IMR-90 (cell line): ENCODE measurements around the gene CINP. TPM values are rescaled to one million over a fixed set of nuclear protein-coding genes. Genes with fewer than 3 reads are reported as not detected.

Experiments used
- ATAC-seq: fragments of 200-7000 bp; cut with Tn5 transposase; 2 replicates; pipeline ENCODE4 v1.9.1; 2020; ENCODE audit warnings: low read depth, mild to moderate bottlenecking, moderate library complexity
- BruUV-seq: library from RNA; stranded (reverse); fragments of 400-500 nt; replicated peaks from 2 replicates; lab custom pipeline; 2021; lab: Mats Ljungman, UMichigan
- CTCF ChIA-PET: fragments of 300-600 bp; formaldehyde crosslinking; extraction: SDS; loops from one replicate; lab custom pipeline; 2021; ENCODE audit warnings: antibody characterized with exemption; lab: Yijun Ruan, JAX
- POLR2A ChIA-PET: fragments of 300-600 bp; sonication (Branson Sonifier 250); formaldehyde crosslinking; loops from one replicate; lab custom pipeline; 2022; ENCODE audit warnings: antibody characterized with exemption; ENCODE audit not compliant: unreplicated experiment; lab: Charles Lee
- DNase-seq: peaks from one replicate; pipeline ENCODE4 v3.0.0; 2013
- H2AFZ ChIP-seq: replicated peaks from 2 replicates; pipeline ENCODE3; 2013; ENCODE audit warnings: low read length, mild to moderate bottlenecking; ENCODE audit not compliant: poor library complexity
- H2AK5ac ChIP-seq: 2 replicates; pipeline ENCODE4 v1.6.1; 2013; ENCODE audit warnings: low read depth, low read length, inconsistent platforms
- H2AK9ac ChIP-seq: replicated peaks from 2 replicates; pipeline ENCODE3; 2013; ENCODE audit warnings: mild to moderate bottlenecking, low read depth, low read length, moderate library complexity; ENCODE audit not compliant: poor library complexity
- H2BK120ac ChIP-seq: 2 replicates; pipeline ENCODE4 v1.6.1; 2013; ENCODE audit warnings: low read depth, low read length, inconsistent platforms
- H2BK15ac ChIP-seq: 3 replicates; pipeline ENCODE4 v1.6.1; 2013; ENCODE audit warnings: low read depth, low read length, inconsistent platforms
- H2BK20ac ChIP-seq: 2 replicates; pipeline ENCODE4 v1.6.1; 2013; ENCODE audit warnings: low read depth, mild to moderate bottlenecking, inconsistent platforms, low read length, moderate library complexity
- H2BK5ac ChIP-seq: 2 replicates; pipeline ENCODE4 v1.6.1; 2013; ENCODE audit warnings: mild to moderate bottlenecking, low read depth, low read length, inconsistent platforms; ENCODE audit not compliant: poor library complexity, severe bottlenecking
- H3K14ac ChIP-seq: replicated peaks from 2 replicates; pipeline ENCODE4 v1.6.1; 2013; ENCODE audit warnings: low read depth, low read length, inconsistent platforms
- H3K18ac ChIP-seq: 2 replicates; pipeline ENCODE4 v1.6.1; 2013; ENCODE audit warnings: low read depth, low read length, control low read depth
- H3K23ac ChIP-seq: 2 replicates; pipeline ENCODE4 v1.6.1; 2013; ENCODE audit warnings: low read depth, low read length, inconsistent platforms
- H3K27ac ChIP-seq: 2 replicates; pipeline ENCODE4 v1.5.1; 2013; ENCODE audit warnings: mild to moderate bottlenecking, control low read depth, low read length; ENCODE audit not compliant: insufficient read depth
- H3K27me3 ChIP-seq: 2 replicates; pipeline ENCODE4 v1.6.1; 2013; ENCODE audit warnings: low read length; ENCODE audit not compliant: control insufficient read depth, insufficient read depth
- H3K36me3 ChIP-seq: 2 replicates; pipeline ENCODE4 v1.6.1; 2013; ENCODE audit warnings: low read length, mixed read lengths; ENCODE audit not compliant: control insufficient read depth, insufficient read depth
- H3K4ac ChIP-seq: 2 replicates; pipeline ENCODE4 v1.6.1; 2013; ENCODE audit warnings: low read depth, low read length, inconsistent platforms
- H3K4me1 ChIP-seq: 2 replicates; pipeline ENCODE4 v1.6.1; 2013; ENCODE audit warnings: low read length, mixed read lengths; ENCODE audit not compliant: control insufficient read depth, insufficient read depth
- H3K4me2 ChIP-seq: 2 replicates; pipeline ENCODE4 v1.6.1; 2013; ENCODE audit warnings: low read depth, mild to moderate bottlenecking, control low read depth, low read length, moderate library complexity
- H3K4me3 ChIP-seq: 2 replicates; pipeline ENCODE4 v1.5.1; 2013; ENCODE audit warnings: low read depth, mild to moderate bottlenecking, control low read depth, low read length, moderate library complexity; ENCODE audit not compliant: insufficient read depth
- H3K56ac ChIP-seq: 2 replicates; pipeline ENCODE4 v1.6.1; 2013; ENCODE audit warnings: low read length, inconsistent platforms; ENCODE audit not compliant: insufficient read depth; ENCODE audit errors: extremely low read depth
- H3K79me1 ChIP-seq, 2 experiments: 2 replicates each; pipeline ENCODE4 v1.6.1; 2013; ENCODE audit warnings: low read length in 2 of 2, inconsistent platforms in 1 of 2, low read depth in 1 of 2
- H3K9ac ChIP-seq: 2 replicates; pipeline ENCODE4 v1.6.1; 2013; ENCODE audit warnings: low read depth, low read length, control low read depth
- H3K9me1 ChIP-seq: 2 replicates; pipeline ENCODE4 v1.6.1; 2013; ENCODE audit warnings: low read length, inconsistent platforms; ENCODE audit not compliant: insufficient read depth
- H3K9me3 ChIP-seq: 2 replicates; pipeline ENCODE4 v1.6.1; 2013; ENCODE audit warnings: low read length; ENCODE audit not compliant: control insufficient read depth, insufficient read depth
- H4K20me1 ChIP-seq: 2 replicates; pipeline ENCODE4 v1.6.1; 2013; ENCODE audit warnings: low read length, inconsistent platforms; ENCODE audit not compliant: insufficient read depth
- H4K5ac ChIP-seq: 2 replicates; pipeline ENCODE4 v1.6.1; 2013; ENCODE audit warnings: mild to moderate bottlenecking, low read depth, low read length, control low read depth
- H4K8ac ChIP-seq, 2 experiments: 2 replicates each; pipeline ENCODE4 v1.6.1; 2013; ENCODE audit warnings: low read depth in 2 of 2, low read length in 2 of 2, control low read depth in 1 of 2, inconsistent platforms in 1 of 2
- H4K91ac ChIP-seq: 2 replicates; pipeline ENCODE4 v1.6.1; 2013; ENCODE audit warnings: low read depth, low read length, inconsistent platforms; ENCODE audit not compliant: insufficient read depth
- MAZ ChIP-seq: IDR thresholded peaks from 2 replicates; pipeline ENCODE4 v1.6.1; 2012; ENCODE audit warnings: low read depth, mild to moderate bottlenecking, low read length, improper control_type of control experiment, moderate library complexity, borderline replicate concordance
- MXI1 ChIP-seq: IDR thresholded peaks from 2 replicates; pipeline ENCODE4 v1.6.1; 2012; ENCODE audit warnings: low read depth, mild to moderate bottlenecking, low read length, moderate library complexity, borderline replicate concordance
- RCOR1 ChIP-seq: IDR thresholded peaks from 2 replicates; pipeline ENCODE4 v1.6.1; 2012; ENCODE audit warnings: mild to moderate bottlenecking, low read length, improper control_type of control experiment; ENCODE audit not compliant: insufficient replicate concordance
- RFX5 ChIP-seq: IDR thresholded peaks from 2 replicates; pipeline ENCODE4 v1.8.0; 2012; ENCODE audit warnings: low read depth, mild to moderate bottlenecking, low read length, moderate library complexity
- SMC3 ChIP-seq: fragments of 150-350 bp; IDR thresholded peaks from 2 replicates; pipeline ENCODE4 v1.6.1; 2016; ENCODE audit warnings: low read depth, mild to moderate bottlenecking, antibody characterized with exemption, low read length, moderate library complexity
- WGBS, 2 experiments: methylation state at CpG; one replicate each; pipeline versions ENCODE4 v1.1.5 to v1.1.7; 2013; ENCODE audit warnings: missing lambda C conversion rate in 2 of 2; ENCODE audit not compliant: insufficient read length in 1 of 2; ENCODE audit errors: extremely low coverage in 2 of 2; 5-methylcytosine and 5-hydroxymethylcytosine counted together
- dilution Hi-C: fragments of 300-500 bp; cut with HindIII; formaldehyde crosslinking; loops from one replicate; pipeline ENCODE4 v1.14.3; 2018; ENCODE audit warnings: low sequenced_read_pairs; ENCODE audit not compliant: unreplicated experiment
- in situ Hi-C: fragments of 300-500 bp; cut with MboI; formaldehyde crosslinking; loops from 3 replicates; pipeline ENCODE4 v1.14.3; 2019; ENCODE audit warnings: low sequenced_read_pairs, inconsistent platforms, mixed read lengths
- intact Hi-C: fragments of 100-400 bp; cut with micrococcal nuclease; formaldehyde crosslinking; loops from 2 replicates; pipeline ENCODE4 v1.10.0; 2022
- polyA plus RNA-seq, 3 experiments: library from polyadenylated mRNA; depleted of rRNA; stranded (reverse); fragments of >200 nt; gene quantifications; 2 replicates each; pipeline ENCODE4 v1.2.3, GENCODE V29; 2012; ENCODE audit warnings: low replicate concordance in 1 of 3
- total RNA-seq: library from RNA; depleted of rRNA; stranded (reverse); fragments of >200 nt; gene quantifications from 2 replicates; pipeline ENCODE4 v1.2.3, GENCODE V29; 2012

Gene CINP
- total and polyA plus RNA-seq, 2 of the 4 experiments (the other 2 are of a cell fraction) = 41.9 to 56.4 TPM

DNA sequence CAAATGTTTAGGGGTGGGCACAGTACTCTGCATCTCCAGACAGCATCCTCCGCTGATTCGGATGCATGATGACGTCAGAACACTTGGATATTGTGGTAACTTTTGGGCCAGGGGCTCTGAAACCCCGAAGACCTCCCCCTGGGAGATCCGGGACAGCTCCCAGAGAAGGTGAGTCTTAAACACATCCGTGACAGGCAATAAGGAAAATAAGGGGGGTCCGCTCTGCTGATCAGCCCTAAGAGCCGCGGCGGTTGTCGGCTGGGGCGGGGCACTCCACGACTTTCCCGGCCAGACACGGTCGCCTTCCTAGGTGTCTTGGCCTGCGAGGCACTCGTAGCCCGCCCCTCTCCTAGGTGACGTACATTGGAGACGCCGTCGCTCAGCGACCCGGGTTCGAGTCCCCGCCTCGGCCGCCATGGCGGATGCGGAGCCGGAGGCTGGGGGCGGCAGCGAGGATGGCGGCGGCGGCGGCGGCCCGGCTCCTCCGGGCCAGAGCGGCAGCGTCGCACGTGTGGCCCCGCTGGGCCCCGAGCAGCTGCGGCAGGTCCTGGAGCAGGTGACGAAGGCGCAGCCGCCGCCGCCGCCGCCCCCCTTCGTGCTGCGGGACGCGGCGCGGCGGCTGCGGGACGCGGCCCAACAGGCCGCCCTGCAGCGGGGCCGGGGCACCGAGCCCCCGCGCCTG lies 43.2 kb downstream of the CINP start, which contains the start of gene ZNF839:
ZNF839 (plus strand) TSS at position 396 of the 682 bp plus-strand sequence; CDS start at position 416, 20 bp downstream.
- Histone ChIP-seq H3K27me3 (no peaks in the 10 kb centered on the region), H2BK15ac (peak within 1 kb of the TSS; percentile 75; the same call in 2 of the 3 replicates), H3K14ac (peak within 1 kb of the TSS; percentile 98), H3K4ac (peak within 1 kb of the TSS; percentile 98), H2BK20ac (peak within 1 kb of the TSS; percentile 64), H2AFZ (peak within 1 kb of the TSS; percentile 96), H4K20me1 (no peaks in the 10 kb centered on the region), H3K4me3 (peak within 1 kb of the TSS; percentile 78), H3K56ac (peak within 1 kb of the TSS; percentile 86), H2BK120ac (peak within 1 kb of the TSS; percentile 81), H4K91ac (peak within 1 kb of the TSS; percentile 90), H2AK9ac (peak within 1 kb of the TSS; percentile 96), H3K4me1 (peaks cover 15% of the 10 kb centered on the region), H3K9me1 (peaks cover 20% of the 10 kb centered on the region), H3K36me3 (no peaks in the 10 kb centered on the region), H3K27ac (peak within 1 kb of the TSS; percentile 82), H3K9me3 (no peaks in the 10 kb centered on the region), H3K79me1 (peaks cover 14 to 34% of the 10 kb centered on the region in 2 experiments), H3K4me2 (peak within 1 kb of the TSS; percentile 95), H3K23ac (peak within 1 kb of the TSS; percentile 97), H4K5ac (peak within 1 kb of the TSS; percentile 98), H3K9ac (peak within 1 kb of the TSS; percentile 94), H2BK5ac (peak within 1 kb of the TSS; percentile 72), H4K8ac (peak within 1 kb of the TSS; percentile 97 to 100), H3K18ac (peak within 1 kb of the TSS; percentile 92), H2AK5ac (peak within 1 kb of the TSS; percentile 91)
- BruUV-seq = no TSS peak
- ATAC-seq (peak; percentile 81), DNase-seq (peak; percentile 86)
- dilution Hi-C loops = no loop called here
- peak; percentile 37; the same call in 1 of the 2 replicates for TF ChIP-seq MXI1
- peak; percentile 93 for TF ChIP-seq MAZ
- TF ChIP-seq RCOR1 = peak; percentile 31
- no peak for TF ChIP-seq RFX5
- TF ChIP-seq SMC3 = no peak
- intact Hi-C loops = no loop called here
- ChIA-PET POLR2A (no interaction called here), CTCF (interaction anchor here (0.6 kb wide), 1 partner anchor 67 kb away, joined by 3 read pairs; no protein-coding TSS in a partner anchor)
- in situ Hi-C loops = loop anchor here (10.0 to 25.0 kb wide), 4 partner anchors 175 to 557 kb away; partner anchors contain the start of genes DYNC1H1, HSP90AA1 and PPP2R5C
- 0% methylated on average over 40 of the region's 71 CpGs; no CpG with 5 or more reads in 1 of the 2 experiments for WGBS, 2 experiments
